Effector memory CD4-positive, alpha-beta T cell (primary cell): ENCODE results near the gene MEGF11.

Source experiments
- DNase-seq, 3 donors: peaks; one replicate each; pipeline ENCODE4 v3.0.0-alpha.2; 2020
- H3K27ac ChIP-seq: 2 replicates; pipeline ENCODE4 v1.7.0; 2013; ENCODE audit warnings: mild to moderate bottlenecking, low read length, moderate library complexity; ENCODE audit not compliant: insufficient read depth, poor library complexity, severe bottlenecking
- H3K27me3 ChIP-seq: replicated peaks from 2 replicates; pipeline ENCODE4 v1.7.0; 2013; ENCODE audit warnings: mild to moderate bottlenecking, low read length; ENCODE audit not compliant: insufficient read depth, control insufficient read depth, poor library complexity, severe bottlenecking
- H3K36me3 ChIP-seq: 2 replicates; pipeline ENCODE4 v1.7.0; 2013; ENCODE audit warnings: mild to moderate bottlenecking, low read length, moderate library complexity; ENCODE audit not compliant: control insufficient read depth, insufficient read depth
- H3K4me1 ChIP-seq: 2 replicates; pipeline ENCODE4 v1.7.0; 2013; ENCODE audit warnings: low read length, mild to moderate bottlenecking; ENCODE audit not compliant: control insufficient read depth, insufficient read depth, poor library complexity, severe bottlenecking
- H3K4me3 ChIP-seq: 2 replicates; pipeline ENCODE4 v1.7.0; 2013; ENCODE audit warnings: low read length, low read depth, mild to moderate bottlenecking; ENCODE audit not compliant: insufficient read depth, poor library complexity, severe bottlenecking
- H3K9me3 ChIP-seq: 2 replicates; pipeline ENCODE4 v1.7.0; 2013; ENCODE audit warnings: mild to moderate bottlenecking, low read length, moderate library complexity; ENCODE audit not compliant: control insufficient read depth

MEGF11 gene

DNA sequence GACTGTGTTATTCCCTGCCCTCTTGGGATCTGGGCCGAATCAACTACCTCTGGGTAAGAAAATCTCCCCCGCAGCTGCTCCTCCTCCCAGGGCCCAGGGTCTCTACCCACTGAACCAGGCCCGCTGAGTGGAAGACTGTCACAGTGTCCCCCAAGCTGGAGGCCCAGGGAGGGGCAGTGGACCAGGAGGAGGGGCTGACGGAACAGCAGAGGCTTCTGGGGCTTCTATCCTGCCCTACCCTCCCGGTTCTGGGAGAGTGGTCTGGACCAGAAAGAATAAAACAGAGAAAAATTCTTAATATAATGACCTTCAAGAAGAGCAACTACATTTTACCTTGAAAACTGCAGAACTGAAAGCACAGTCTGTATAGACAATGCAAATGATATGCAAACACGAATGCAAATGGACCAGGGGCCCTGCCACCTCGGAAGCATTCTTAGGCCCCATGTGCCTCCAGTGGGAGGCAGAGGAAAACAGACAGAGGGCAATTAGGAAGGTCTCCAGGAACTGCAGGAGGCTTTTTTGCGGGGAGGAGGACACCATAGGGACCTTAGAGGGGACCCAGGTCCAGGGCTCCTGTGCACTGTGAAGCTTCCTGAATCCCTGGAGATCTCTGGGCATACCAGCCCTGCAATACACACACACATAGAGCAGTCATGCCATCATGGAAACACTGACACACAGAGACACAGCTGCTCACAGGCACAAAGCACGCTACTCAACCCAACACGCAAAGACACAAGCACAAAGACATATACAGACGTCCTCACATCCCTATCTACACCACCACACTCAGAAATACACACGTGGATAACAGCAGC lies 12.3 kb downstream of the MEGF11 start:
- no peaks in the 10 kb centered on the region for H3K9me3 ChIP-seq
- no peaks in the 10 kb centered on the region for H3K27me3 ChIP-seq

DNA sequence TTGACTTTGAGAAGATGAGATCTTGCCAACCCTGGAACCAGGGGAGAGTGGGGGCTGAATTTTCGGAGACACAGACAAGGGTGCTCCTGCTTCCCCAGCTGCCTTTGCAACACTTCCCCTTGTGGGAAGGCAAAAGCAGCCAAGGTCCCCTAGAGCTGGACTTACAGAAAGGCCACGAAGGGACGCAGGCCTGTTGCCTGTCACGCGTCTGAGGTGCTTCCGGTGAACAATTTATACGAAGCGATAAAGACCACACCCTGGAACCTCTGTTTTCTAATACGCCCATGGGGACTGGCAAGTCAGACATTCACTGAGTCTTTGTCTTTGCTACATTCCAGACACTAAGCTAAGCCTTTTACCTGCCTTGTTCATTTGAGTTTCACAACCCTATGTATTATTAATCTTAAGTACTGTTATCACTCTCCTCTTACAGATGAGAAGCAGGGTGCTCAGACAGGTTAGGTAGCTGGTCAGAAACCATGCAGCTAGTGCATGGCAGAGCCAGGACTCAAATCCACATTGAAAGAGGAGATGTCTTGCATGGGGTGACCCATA lies 13.2 kb downstream of the MEGF11 start:
- Histone ChIP-seq H3K4me3 (no peak overlapping the region), H3K4me1 (no peaks in the 10 kb centered on the region), H3K36me3 (no peaks in the 10 kb centered on the region), H3K9me3 (no peaks in the 10 kb centered on the region), H3K27ac (no peak overlapping the region), H3K27me3 (no peaks in the 10 kb centered on the region)
- DNase-seq: no peak

More for the DNA sequence above, 12.3 kb downstream of the MEGF11 start:
- Histone ChIP-seq H3K36me3 (no peaks in the 10 kb centered on the region), H3K4me3 (no peak overlapping the region), H3K27ac (no peak overlapping the region), H3K4me1 (no peaks in the 10 kb centered on the region)
- no peak for DNase-seq

DNA sequence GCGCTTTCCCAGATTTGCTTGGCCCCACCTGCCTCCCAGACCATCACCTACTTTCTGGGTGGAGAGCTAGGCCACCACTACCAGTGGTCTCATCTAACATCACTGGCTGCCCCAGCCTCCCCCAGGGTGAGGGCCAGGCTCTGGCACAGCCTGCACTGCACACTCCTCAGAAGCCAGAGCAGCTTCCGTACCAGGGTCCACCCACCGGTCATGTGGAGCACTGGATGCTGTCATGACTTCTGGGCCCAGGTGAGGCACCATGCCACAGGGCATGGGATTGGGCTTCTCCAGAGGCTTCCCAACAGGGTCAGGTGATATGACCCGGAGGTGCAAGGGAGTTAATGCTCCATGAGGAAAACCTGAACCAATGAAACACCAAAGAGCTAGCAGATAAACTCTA lies 14.0 kb downstream of the MEGF11 start:
- Histone ChIP-seq H3K36me3 (no peaks in the 10 kb centered on the region), H3K27me3 (no peaks in the 10 kb centered on the region), H3K4me3 (no peak overlapping the region)

DNA sequence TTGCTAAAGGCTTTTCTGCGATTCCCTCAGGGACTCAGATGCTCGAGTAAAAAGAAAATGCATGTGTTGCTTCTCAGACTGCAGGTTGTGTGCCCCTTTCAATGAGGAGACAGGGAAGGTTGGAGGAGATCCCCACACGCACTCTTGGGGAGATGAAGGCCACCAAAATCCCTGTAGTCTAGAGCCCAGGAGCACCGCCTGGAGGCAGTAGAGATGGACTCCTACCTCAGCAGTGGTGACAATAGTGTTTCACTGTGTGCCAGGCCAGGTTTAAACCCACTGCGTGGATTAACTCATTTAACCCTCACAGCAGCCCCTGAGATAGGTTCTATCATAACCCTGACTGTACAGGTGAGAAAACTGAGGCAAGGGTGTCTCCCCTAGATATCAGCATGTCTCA lies 15.2 kb downstream of the MEGF11 start:
- Histone ChIP-seq H3K27me3 (no peaks in the 10 kb centered on the region), H3K27ac (no peak overlapping the region), H3K4me1 (no peaks in the 10 kb centered on the region), H3K9me3 (no peaks in the 10 kb centered on the region), H3K36me3 (no peaks in the 10 kb centered on the region), H3K4me3 (no peak overlapping the region)
- no peak for DNase-seq

More for the DNA sequence above, 14.0 kb downstream of the MEGF11 start:
- DNase-seq: no peak
- H3K9me3 ChIP-seq: no peaks in the 10 kb centered on the region
- H3K27ac ChIP-seq: no peak overlapping the region
- no peaks in the 10 kb centered on the region for H3K4me1 ChIP-seq

GRCh38 chr15:66237513-66238235 lies 15.9 kb downstream of the MEGF11 start:
- Histone ChIP-seq H3K27me3 (no peaks in the 10 kb centered on the region), H3K36me3 (no peaks in the 10 kb centered on the region), H3K27ac (no peak overlapping the region), H3K4me3 (no peak overlapping the region), H3K9me3 (no peaks in the 10 kb centered on the region), H3K4me1 (no peaks in the 10 kb centered on the region)
- no peak for DNase-seq

GRCh38 chr15:66236806-66237375 lies 16.7 kb downstream of the MEGF11 start:
- no peaks in the 10 kb centered on the region for H3K36me3 ChIP-seq
- H3K27me3 ChIP-seq: no peaks in the 10 kb centered on the region
- H3K4me3 ChIP-seq: no peak overlapping the region
- no peak overlapping the region for H3K27ac ChIP-seq
- H3K4me1 ChIP-seq: no peaks in the 10 kb centered on the region
- H3K9me3 ChIP-seq: no peaks in the 10 kb centered on the region
- DNase-seq: no peak

DNA sequence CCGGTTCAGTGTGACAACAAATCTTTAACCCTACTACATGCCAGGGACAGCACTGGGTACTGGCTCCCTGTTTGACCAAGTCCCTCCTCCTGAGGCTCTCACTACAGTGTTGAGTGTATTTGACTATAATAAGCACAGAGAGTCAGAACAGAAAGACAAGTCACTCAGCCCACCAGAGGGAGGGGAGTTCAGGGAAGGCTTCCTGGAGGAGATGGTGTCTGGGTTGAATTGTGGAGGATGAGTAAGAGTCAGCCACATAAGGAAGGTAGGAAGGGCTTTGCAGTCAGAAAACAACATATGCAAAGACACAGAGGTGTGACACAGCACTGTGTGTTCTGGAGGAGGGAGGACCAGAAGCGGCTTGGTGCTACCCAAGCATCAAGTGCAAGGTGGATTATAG lies 17.7 kb downstream of the MEGF11 start:
- H3K27ac ChIP-seq: no peak overlapping the region
- DNase-seq: no peak
- no peaks in the 10 kb centered on the region for H3K36me3 ChIP-seq
- no peaks in the 10 kb centered on the region for H3K27me3 ChIP-seq
- no peaks in the 10 kb centered on the region for H3K4me1 ChIP-seq
- H3K4me3 ChIP-seq: no peak overlapping the region
- no peaks in the 10 kb centered on the region for H3K9me3 ChIP-seq

GRCh38 chr15:66234798-66235197 lies 18.8 kb downstream of the MEGF11 start:
- Histone ChIP-seq H3K4me1 (no peaks in the 10 kb centered on the region), H3K9me3 (no peaks in the 10 kb centered on the region)
- no peak for DNase-seq

GRCh38 chr15:66233487-66234415 lies 19.8 kb downstream of the MEGF11 start:
- Histone ChIP-seq H3K36me3 (no peaks in the 10 kb centered on the region), H3K4me3 (no peak overlapping the region), H3K27ac (no peak overlapping the region), H3K4me1 (no peaks in the 10 kb centered on the region), H3K9me3 (no peaks in the 10 kb centered on the region), H3K27me3 (no peaks in the 10 kb centered on the region)
- DNase-seq: no peak

More at GRCh38 chr15:66234798-66235197, 18.8 kb downstream of the MEGF11 start:
- H3K27me3 ChIP-seq: no peaks in the 10 kb centered on the region
- no peaks in the 10 kb centered on the region for H3K36me3 ChIP-seq
- H3K27ac ChIP-seq: no peak overlapping the region
- no peak overlapping the region for H3K4me3 ChIP-seq
